GM12878 (cell line): Measurements from ENCODE around the gene CARMIL3. TPM values are rescaled to one million over a fixed set of nuclear protein-coding genes. Genes with fewer than 3 reads are reported as not detected.

Experiments used
- ATAC-seq: fragments of 200-7000 bp; cut with Tn5 transposase; 3 replicates; pipeline ENCODE4 v1.9.1; 2020; ENCODE audit warnings: mild to moderate bottlenecking, moderate library complexity
- BruUV-seq: library from RNA; stranded (reverse); fragments of 400-500 nt; replicated peaks from 2 replicates; lab custom pipeline; 2021; lab: Mats Ljungman, UMichigan
- CTCF ChIA-PET: fragments of 300-600 bp; sonication (Branson Sonifier 250); formaldehyde crosslinking; extraction: SDS; loops from one replicate; lab custom pipeline; 2021; ENCODE audit warnings: inconsistent platforms; lab: Yijun Ruan, JAX
- POLR2A ChIA-PET: fragments of 350-600 bp; formaldehyde crosslinking; extraction: SDS; loops from one replicate; lab custom pipeline; 2021; ENCODE audit warnings: inconsistent platforms; lab: Charles Lee
- RAD21 ChIA-PET: fragments of 300-600 bp; sonication (Branson Sonifier 250); formaldehyde crosslinking; loops from one replicate; lab custom pipeline; 2023; ENCODE audit warnings: antibody characterized with exemption; ENCODE audit not compliant: unreplicated experiment; lab: Charles Lee
- SMC1A ChIA-PET: fragments of 300-600 bp; sonication (Branson Sonifier 250); formaldehyde crosslinking; loops from one replicate; lab custom pipeline; 2023; ENCODE audit not compliant: unreplicated experiment, uncharacterized antibody; lab: Charles Lee
- DNase-seq: peaks from one replicate; pipeline ENCODE4 v3.0.0-alpha.2; 2011; ENCODE audit warnings: low read depth, low spot score
- FAIRE-seq: peaks from 3 replicates; lab custom pipeline; 2011; peaks lifted over from hg19 to GRCh38; lab: Jason Lieb, UNC
- H2AFZ ChIP-seq: 2 replicates; pipeline ENCODE4 v1.6.0; 2011; ENCODE audit warnings: low read depth, low read length, control low read depth; ENCODE audit not compliant: control insufficient read depth
- H3K27ac ChIP-seq: 2 replicates; pipeline ENCODE4 v1.5.1; 2011; ENCODE audit warnings: control low read depth; ENCODE audit not compliant: control insufficient read depth, insufficient read depth
- H3K27me3 ChIP-seq, 2 experiments: replicated peaks in 1 of 2; 2 replicates each; pipeline versions ENCODE4 v1.6.0 to v1.6.1; 2011; ENCODE audit warnings: low read length in 1 of 2; ENCODE audit not compliant: control insufficient read depth in 2 of 2, insufficient read depth in 2 of 2
- H3K36me3 ChIP-seq, 2 experiments: 2 replicates each; pipeline ENCODE4 v1.5.1; 2011; ENCODE audit warnings: low read length in 1 of 2; ENCODE audit not compliant: control insufficient read depth in 2 of 2, insufficient read depth in 2 of 2
- H3K4me1 ChIP-seq: 2 replicates; pipeline ENCODE4 v1.6.1; 2011; ENCODE audit warnings: mild to moderate bottlenecking, low read length, moderate library complexity, mixed read lengths; ENCODE audit not compliant: control insufficient read depth, insufficient read depth
- H3K4me2 ChIP-seq: 2 replicates; pipeline ENCODE4 v1.6.0; 2011; ENCODE audit warnings: control low read depth; ENCODE audit not compliant: control insufficient read depth, insufficient read depth
- H3K4me3 ChIP-seq: fragments of 200-600 bp; sonication (generic); 2 replicates; pipeline ENCODE4 v1.5.1; 2016
- H3K79me2 ChIP-seq: 2 replicates; pipeline ENCODE4 v1.6.0; 2011; ENCODE audit warnings: low read length; ENCODE audit not compliant: control insufficient read depth, insufficient read depth
- H3K9ac ChIP-seq: 2 replicates; pipeline ENCODE4 v1.8.0; 2011; ENCODE audit warnings: low read length, control low read depth, mixed read lengths; ENCODE audit not compliant: control insufficient read depth, insufficient read depth
- H3K9me3 ChIP-seq: replicated peaks from 3 replicates; pipeline ENCODE4 v1.5.1; 2011; ENCODE audit warnings: mild to moderate bottlenecking, low read length; ENCODE audit not compliant: control insufficient read depth, insufficient read depth
- H4K20me1 ChIP-seq: 2 replicates; pipeline ENCODE4 v1.6.0; 2011; ENCODE audit not compliant: control insufficient read depth, insufficient read depth
- EED ChIP-seq: sonication (generic); IDR thresholded peaks from 2 replicates; pipeline ENCODE4 v1.6.1; 2016; ENCODE audit warnings: antibody characterized with exemption, low read depth
- KLF5 ChIP-seq: fragments of 450-650 bp; IDR thresholded peaks from 2 replicates; pipeline ENCODE4 v1.6.1; 2014; ENCODE audit warnings: mild to moderate bottlenecking; ENCODE audit not compliant: partially characterized antibody
- NFYB ChIP-seq: IDR thresholded peaks from 2 replicates; pipeline ENCODE4 v1.6.1; 2011; ENCODE audit warnings: low read depth, mild to moderate bottlenecking, low read length, improper control_type of control experiment, moderate library complexity; ENCODE audit not compliant: insufficient read depth
- RAD21 ChIP-seq: IDR thresholded peaks from 2 replicates; pipeline ENCODE4 v1.6.1; 2011; ENCODE audit warnings: mild to moderate bottlenecking, low read depth, low read length, moderate library complexity; ENCODE audit not compliant: insufficient read depth
- SMAD1 ChIP-seq: fragments of 450-650 bp; IDR thresholded peaks from 2 replicates; pipeline ENCODE4 v1.6.1; 2018; ENCODE audit warnings: mild to moderate bottlenecking, low read depth; ENCODE audit not compliant: partially characterized antibody
- WGBS: methylation state at CpG from one replicate; pipeline ENCODE4 v1.1.6; 2016; ENCODE audit warnings: low lambda C conversion rate; ENCODE audit not compliant: insufficient replicate concordance, insufficient coverage; ENCODE audit errors: missing lambda C conversion rate; 5-methylcytosine and 5-hydroxymethylcytosine counted together
- in situ Hi-C: fragments of 300-500 bp; cut with MboI; formaldehyde crosslinking; loops from 9 replicates; pipeline ENCODE4 v1.14.3; 2018; ENCODE audit warnings: mixed read lengths
- intact Hi-C: fragments of 100-400 bp; cut with micrococcal nuclease; formaldehyde crosslinking; loops from one replicate; pipeline ENCODE4 v1.14.2; 2022; ENCODE audit not compliant: unreplicated experiment
- polyA plus RNA-seq, 11 experiments: library from polyadenylated mRNA; depleted of rRNA in 4 of 11; unstranded in 6 of 11; stranded (reverse) in 5 of 11; fragments of >200 nt; fragmentation: Nextera tagmentation in 4 of 11; fragmentation: Illumina TruSeq in 1 of 11; extraction: Ambion mirVana in 4 of 11; extraction: Trizol in 1 of 11; gene quantifications; 1 replicate in 1 of 11; 2 replicates in 10 of 11; pipeline versions ENCODE4 v1.2.1 to v1.2.3, GENCODE V29; 2011 to 2016; ENCODE audit warnings: inconsistent platforms in 2 of 11, missing spikeins in 2 of 11, low read depth in 1 of 11
- total RNA-seq, 4 experiments: library from RNA; depleted of rRNA in 3 of 4; stranded (reverse); fragments of >200 nt in 3 of 4; fragmentation: Illumina TruSeq in 1 of 4; extraction: Trizol in 1 of 4; gene quantifications; 2 replicates each; pipeline versions ENCODE4 v1.2.1 to v1.2.3, GENCODE V29; 2013 to 2021
- TF ChIP-seq, protein P1 (sequence below): IDR thresholded peaks from 2 replicates; pipeline ENCODE4 v1.6.1; 2011; ENCODE audit warnings: low read depth, mild to moderate bottlenecking, low read length, moderate library complexity, borderline replicate concordance; ENCODE audit errors: extremely low read depth
- TF ChIP-seq, protein P2 (sequence below): IDR thresholded peaks from 2 replicates; pipeline ENCODE4 v1.6.1; 2012; ENCODE audit warnings: mild to moderate bottlenecking, low read depth, low read length

CARMIL3 gene
- total and polyA plus RNA-seq, 10 of the 15 experiments (the other 5 are each of a cell fraction or from before 2014, with no cell fraction given): 0.09 to 0.32 (median 0.25) TPM; not detected in 3

DNA sequence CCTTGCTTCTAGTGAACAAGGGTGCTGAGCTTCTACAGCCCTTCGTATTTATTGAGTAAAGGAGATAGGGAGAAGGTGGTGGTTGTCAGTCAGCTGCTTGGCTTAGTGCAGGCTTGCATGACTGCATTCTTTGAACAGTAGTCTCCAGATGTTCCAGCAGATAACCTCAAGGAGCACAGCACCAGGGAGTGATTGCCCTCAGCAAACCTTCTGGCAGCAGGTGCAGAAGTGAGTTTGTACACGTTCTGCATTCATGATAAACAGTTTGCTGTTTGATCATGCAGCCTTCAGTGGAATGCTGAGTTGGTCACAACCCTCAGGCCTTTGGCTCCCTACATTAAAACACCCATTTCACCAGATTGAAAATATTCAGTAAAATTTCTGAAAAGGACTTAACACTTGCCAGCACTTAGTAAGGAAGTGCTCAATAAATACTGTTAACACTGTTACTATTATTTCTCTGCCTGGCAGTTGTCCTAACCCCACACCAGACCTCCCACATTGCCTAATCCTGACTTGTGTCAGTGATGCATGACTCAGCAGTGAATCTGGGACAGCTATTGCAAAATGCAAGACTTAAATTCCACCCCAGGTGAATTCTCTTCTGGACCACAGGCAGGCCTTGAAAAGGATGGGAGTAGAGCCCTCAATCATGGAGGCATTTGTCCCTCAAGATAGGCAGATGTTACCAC, 18.9 kb upstream of the CARMIL3 start:
- Histone ChIP-seq H3K36me3 (no peaks in the 10 kb centered on the region), H3K4me2 (no peak overlapping the region), H4K20me1 (no peaks in the 10 kb centered on the region), H3K9ac (no peak overlapping the region), H3K9me3 (no peaks in the 10 kb centered on the region; the same call in 2 of the 3 replicates), H2AFZ (no peak overlapping the region), H3K27me3 (no peaks in the 10 kb centered on the region), H3K27ac (no peak overlapping the region), H3K4me3 (no peak overlapping the region), H3K79me2 (no peaks in the 10 kb centered on the region), H3K4me1 (no peaks in the 10 kb centered on the region; the same call in 1 of the 2 replicates)
- no peak for ATAC-seq
- no TSS peak for BruUV-seq
- DNase-seq: no peak
- CTCF ChIA-PET: no interaction called here
- RAD21 ChIA-PET: no interaction called here
- SMC1A ChIA-PET: interaction anchor here (1.9 kb wide), 1 partner anchor 57 kb away, joined by 8 read pairs; no protein-coding TSS in a partner anchor
- in situ Hi-C loops (loop anchor here (10.0 kb wide), 1 partner anchor 58 kb away; no protein-coding TSS in a partner anchor), intact Hi-C loops (no loop called here)
- TF ChIP-seq SMAD1: no peak
- TF ChIP-seq NFYB: no peak
- TF ChIP-seq, protein P1, sequence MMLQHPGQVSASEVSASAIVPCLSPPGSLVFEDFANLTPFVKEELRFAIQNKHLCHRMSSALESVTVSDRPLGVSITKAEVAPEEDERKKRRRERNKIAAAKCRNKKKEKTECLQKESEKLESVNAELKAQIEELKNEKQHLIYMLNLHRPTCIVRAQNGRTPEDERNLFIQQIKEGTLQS: no peak
- TF ChIP-seq, protein P2, sequence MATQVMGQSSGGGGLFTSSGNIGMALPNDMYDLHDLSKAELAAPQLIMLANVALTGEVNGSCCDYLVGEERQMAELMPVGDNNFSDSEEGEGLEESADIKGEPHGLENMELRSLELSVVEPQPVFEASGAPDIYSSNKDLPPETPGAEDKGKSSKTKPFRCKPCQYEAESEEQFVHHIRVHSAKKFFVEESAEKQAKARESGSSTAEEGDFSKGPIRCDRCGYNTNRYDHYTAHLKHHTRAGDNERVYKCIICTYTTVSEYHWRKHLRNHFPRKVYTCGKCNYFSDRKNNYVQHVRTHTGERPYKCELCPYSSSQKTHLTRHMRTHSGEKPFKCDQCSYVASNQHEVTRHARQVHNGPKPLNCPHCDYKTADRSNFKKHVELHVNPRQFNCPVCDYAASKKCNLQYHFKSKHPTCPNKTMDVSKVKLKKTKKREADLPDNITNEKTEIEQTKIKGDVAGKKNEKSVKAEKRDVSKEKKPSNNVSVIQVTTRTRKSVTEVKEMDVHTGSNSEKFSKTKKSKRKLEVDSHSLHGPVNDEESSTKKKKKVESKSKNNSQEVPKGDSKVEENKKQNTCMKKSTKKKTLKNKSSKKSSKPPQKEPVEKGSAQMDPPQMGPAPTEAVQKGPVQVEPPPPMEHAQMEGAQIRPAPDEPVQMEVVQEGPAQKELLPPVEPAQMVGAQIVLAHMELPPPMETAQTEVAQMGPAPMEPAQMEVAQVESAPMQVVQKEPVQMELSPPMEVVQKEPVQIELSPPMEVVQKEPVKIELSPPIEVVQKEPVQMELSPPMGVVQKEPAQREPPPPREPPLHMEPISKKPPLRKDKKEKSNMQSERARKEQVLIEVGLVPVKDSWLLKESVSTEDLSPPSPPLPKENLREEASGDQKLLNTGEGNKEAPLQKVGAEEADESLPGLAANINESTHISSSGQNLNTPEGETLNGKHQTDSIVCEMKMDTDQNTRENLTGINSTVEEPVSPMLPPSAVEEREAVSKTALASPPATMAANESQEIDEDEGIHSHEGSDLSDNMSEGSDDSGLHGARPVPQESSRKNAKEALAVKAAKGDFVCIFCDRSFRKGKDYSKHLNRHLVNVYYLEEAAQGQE: no peak
- no peak for TF ChIP-seq EED
- TF ChIP-seq KLF5: no peak
- TF ChIP-seq RAD21: no peak
- POLR2A ChIA-PET: no interaction called here
- WGBS: 83% methylated on average over 2 of the region's 2 CpGs
- FAIRE-seq: no peak
